ENCODE measurements around the gene RPP14. TPM values are rescaled to one million over a fixed set of nuclear protein-coding genes. Genes with fewer than 3 reads are reported as not detected.

RPP14 gene
- total and polyA plus RNA-seq, 2 of the 4 experiments (the other 2 are of a cell fraction) = 6.6 to 7.8 TPM

DNA sequence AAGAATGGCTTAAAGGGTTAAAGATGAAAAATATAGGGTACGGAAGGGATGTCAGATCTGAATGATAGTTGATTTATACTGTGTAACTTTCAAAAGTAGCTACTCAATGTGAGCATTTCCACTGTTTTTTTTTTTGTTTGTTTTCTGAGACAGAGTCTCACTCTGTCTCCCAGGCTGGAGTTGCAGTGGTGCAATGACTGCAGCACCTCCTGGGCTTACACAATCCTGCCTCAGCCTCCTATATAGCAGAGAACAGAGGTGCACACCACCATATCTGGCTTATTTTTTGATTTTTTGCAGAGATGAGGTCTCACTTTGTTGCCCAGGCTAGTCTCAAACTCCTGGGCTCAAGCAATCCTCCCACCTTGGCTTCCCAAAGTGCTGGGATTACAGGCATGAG is 16.7 kb downstream of the RPP14 start:
- H2AK5ac ChIP-seq (ENCODE audit: low read depth, low read length) = no peak overlapping the region
- TF ChIP-seq MAFK (IDR thresholded peaks at IDR 0.05; ENCODE audit: low read depth, low read length) (no peak), RCOR1 (IDR thresholded peaks at IDR 0.05; ENCODE audit: insufficient replicate concordance, low read length) (no peak), RAD21 (IDR thresholded peaks at IDR 0.05; ENCODE audit: low read length) (no peak), FOS (IDR thresholded peaks at IDR 0.05; ENCODE audit: low read depth, low read length) (no peak), NFE2L2 (IDR thresholded peaks at IDR 0.05; ENCODE audit: low read depth, low read length) (no peak), MAZ (IDR thresholded peaks at IDR 0.05; ENCODE audit: borderline replicate concordance, low read depth, low read length) (no peak), POLR2A (IDR thresholded peaks at IDR 0.05; ENCODE audit: low read depth, low read length) (no peak), RFX5 (IDR thresholded peaks at IDR 0.05; ENCODE audit: low read depth, low read length) (no peak), CHD1 (IDR thresholded peaks at IDR 0.05; ENCODE audit: low read depth, low read length) (no peak), BHLHE40 (IDR thresholded peaks at IDR 0.05; ENCODE audit: low read depth, low read length) (no peak), MXI1 (IDR thresholded peaks at IDR 0.05; ENCODE audit: borderline replicate concordance, low read depth, low read length) (no peak), SMC3 (IDR thresholded peaks at IDR 0.05; ENCODE audit: low read depth, low read length) (no peak), CEBPB (IDR thresholded peaks at IDR 0.05; ENCODE audit: low read depth, low read length) (no peak)
- TF ChIP-seq, protein P1, sequence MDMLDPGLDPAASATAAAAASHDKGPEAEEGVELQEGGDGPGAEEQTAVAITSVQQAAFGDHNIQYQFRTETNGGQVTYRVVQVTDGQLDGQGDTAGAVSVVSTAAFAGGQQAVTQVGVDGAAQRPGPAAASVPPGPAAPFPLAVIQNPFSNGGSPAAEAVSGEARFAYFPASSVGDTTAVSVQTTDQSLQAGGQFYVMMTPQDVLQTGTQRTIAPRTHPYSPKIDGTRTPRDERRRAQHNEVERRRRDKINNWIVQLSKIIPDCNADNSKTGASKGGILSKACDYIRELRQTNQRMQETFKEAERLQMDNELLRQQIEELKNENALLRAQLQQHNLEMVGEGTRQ (IDR thresholded peaks at IDR 0.05; ENCODE audit: low read depth, low read length) = no peak
- TF ChIP-seq, protein P2, sequence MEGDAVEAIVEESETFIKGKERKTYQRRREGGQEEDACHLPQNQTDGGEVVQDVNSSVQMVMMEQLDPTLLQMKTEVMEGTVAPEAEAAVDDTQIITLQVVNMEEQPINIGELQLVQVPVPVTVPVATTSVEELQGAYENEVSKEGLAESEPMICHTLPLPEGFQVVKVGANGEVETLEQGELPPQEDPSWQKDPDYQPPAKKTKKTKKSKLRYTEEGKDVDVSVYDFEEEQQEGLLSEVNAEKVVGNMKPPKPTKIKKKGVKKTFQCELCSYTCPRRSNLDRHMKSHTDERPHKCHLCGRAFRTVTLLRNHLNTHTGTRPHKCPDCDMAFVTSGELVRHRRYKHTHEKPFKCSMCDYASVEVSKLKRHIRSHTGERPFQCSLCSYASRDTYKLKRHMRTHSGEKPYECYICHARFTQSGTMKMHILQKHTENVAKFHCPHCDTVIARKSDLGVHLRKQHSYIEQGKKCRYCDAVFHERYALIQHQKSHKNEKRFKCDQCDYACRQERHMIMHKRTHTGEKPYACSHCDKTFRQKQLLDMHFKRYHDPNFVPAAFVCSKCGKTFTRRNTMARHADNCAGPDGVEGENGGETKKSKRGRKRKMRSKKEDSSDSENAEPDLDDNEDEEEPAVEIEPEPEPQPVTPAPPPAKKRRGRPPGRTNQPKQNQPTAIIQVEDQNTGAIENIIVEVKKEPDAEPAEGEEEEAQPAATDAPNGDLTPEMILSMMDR (conservative IDR thresholded peaks at IDR 0.05; ENCODE audit: low read depth, low read length) = no peak
- TF ChIP-seq, protein P3, sequence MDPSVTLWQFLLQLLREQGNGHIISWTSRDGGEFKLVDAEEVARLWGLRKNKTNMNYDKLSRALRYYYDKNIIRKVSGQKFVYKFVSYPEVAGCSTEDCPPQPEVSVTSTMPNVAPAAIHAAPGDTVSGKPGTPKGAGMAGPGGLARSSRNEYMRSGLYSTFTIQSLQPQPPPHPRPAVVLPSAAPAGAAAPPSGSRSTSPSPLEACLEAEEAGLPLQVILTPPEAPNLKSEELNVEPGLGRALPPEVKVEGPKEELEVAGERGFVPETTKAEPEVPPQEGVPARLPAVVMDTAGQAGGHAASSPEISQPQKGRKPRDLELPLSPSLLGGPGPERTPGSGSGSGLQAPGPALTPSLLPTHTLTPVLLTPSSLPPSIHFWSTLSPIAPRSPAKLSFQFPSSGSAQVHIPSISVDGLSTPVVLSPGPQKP (IDR thresholded peaks at IDR 0.05; ENCODE audit: borderline replicate concordance, low read depth, low read length) = no peak
- WGBS, 2 experiments (ENCODE audit: extremely low coverage in 2 of 2, insufficient read length in 1 of 2) = 100% methylated on average over 1 of the region's 1 CpG; no CpG with 5 or more reads in 1 of the 2 experiments
- no peaks in the 10 kb centered on the region for H3K27me3 ChIP-seq (ENCODE audit: control insufficient read depth, insufficient read depth, low read length)
- ATAC-seq (ENCODE audit: low read depth) (no peak), DNase-seq (no peak)
- no peak overlapping the region for H3K23ac ChIP-seq (ENCODE audit: low read depth, low read length)
- H2BK120ac ChIP-seq (ENCODE audit: low read depth, low read length) = no peak overlapping the region
- H2AK9ac ChIP-seq (replicated peaks; ENCODE audit: low read depth, low read length, poor library complexity) = no peak overlapping the region
- no peak overlapping the region for H4K91ac ChIP-seq (ENCODE audit: insufficient read depth, low read depth, low read length)
- dilution Hi-C loops (cut with HindIII; ENCODE audit: low sequenced_read_pairs, unreplicated experiment) = no loop called here
- peaks cover 3% of the 10 kb centered on the region; the same call in 1 of the 2 replicates for H4K20me1 ChIP-seq (ENCODE audit: insufficient read depth, low read length)
- no peak overlapping the region for H3K27ac ChIP-seq (ENCODE audit: insufficient read depth, low read length)
- H3K36me3 ChIP-seq (ENCODE audit: control insufficient read depth, insufficient read depth, low read length) = peaks cover 12% of the 10 kb centered on the region
- H3K4ac ChIP-seq (ENCODE audit: low read depth, low read length) = no peak overlapping the region
- H2BK20ac ChIP-seq (ENCODE audit: low read depth, low read length) = no peak overlapping the region
- no peak overlapping the region for H3K9ac ChIP-seq (ENCODE audit: low read depth, low read length)
- no peak overlapping the region for H3K4me3 ChIP-seq (ENCODE audit: insufficient read depth, low read depth, low read length)
- ChIA-PET POLR2A (ENCODE audit: unreplicated experiment) (no interaction called here), CTCF (no interaction called here)
- no TSS peak for BruUV-seq (replicated peaks)
- H3K4me1 ChIP-seq (ENCODE audit: control insufficient read depth, insufficient read depth, low read length) = peaks cover 13% of the 10 kb centered on the region
- H3K9me3 ChIP-seq (ENCODE audit: control insufficient read depth, insufficient read depth, low read length) = no peaks in the 10 kb centered on the region
- H4K8ac ChIP-seq (ENCODE audit: low read depth in 2 of 2, low read length in 2 of 2) = no peak overlapping the region
- no peak overlapping the region for H3K18ac ChIP-seq (ENCODE audit: low read depth, low read length)
- peaks cover 9% of the 10 kb centered on the region for H3K9me1 ChIP-seq (ENCODE audit: insufficient read depth, low read length)
- intact Hi-C loops (cut with micrococcal nuclease) = loop anchor here (1.0 kb wide), 1 partner anchor 25 kb away; no protein-coding TSS in a partner anchor
- peaks cover 3 to 10% of the 10 kb centered on the region in 2 experiments; a peak in 2 of 4 replicates for H3K79me1 ChIP-seq (ENCODE audit: low read depth in 1 of 2, low read length in 2 of 2)
- H2AFZ ChIP-seq (replicated peaks; ENCODE audit: low read length, poor library complexity) = no peak overlapping the region
- in situ Hi-C loops (cut with MboI; ENCODE audit: low sequenced_read_pairs) = loop anchor here (10.0 kb wide), 2 partner anchors 172 to 302 kb away; partner anchors contain the start of gene KCTD6
- no peak overlapping the region for H4K5ac ChIP-seq (ENCODE audit: low read depth, low read length)
- H3K56ac ChIP-seq (ENCODE audit: extremely low read depth, insufficient read depth, low read length) = no peak overlapping the region
- no peak overlapping the region for H3K14ac ChIP-seq (replicated peaks; ENCODE audit: low read depth, low read length)
- H3K4me2 ChIP-seq (ENCODE audit: low read depth, low read length) = no peak overlapping the region
- no peak overlapping the region for H2BK15ac ChIP-seq (ENCODE audit: low read depth, low read length)
- no peak overlapping the region for H2BK5ac ChIP-seq (ENCODE audit: low read depth, low read length, poor library complexity, severe bottlenecking)
